ENCODE data around the gene NEMP2.

Gene NEMP2

GRCh38 chr2:190455358-190456095 is 79.0 kb downstream of the NEMP2 start:
- H3K9me3 ChIP-seq (ENCODE audit: control insufficient read depth, insufficient read depth, low read length) = no peaks in the 10 kb centered on the region
- H3K27ac ChIP-seq (ENCODE audit: low read depth, low read length) = no peak overlapping the region
- H3K4me3 ChIP-seq (ENCODE audit: low read depth, low read length) = no peak overlapping the region
- H3K4me1 ChIP-seq (ENCODE audit: control insufficient read depth, insufficient read depth, low read length) = no peaks in the 10 kb centered on the region
- no peak overlapping the region for H3K9ac ChIP-seq (ENCODE audit: low read depth, low read length)
- H3K27me3 ChIP-seq (ENCODE audit: control insufficient read depth, insufficient read depth, low read length) = no peaks in the 10 kb centered on the region
- H3K36me3 ChIP-seq (ENCODE audit: control insufficient read depth, insufficient read depth, low read length) = no peaks in the 10 kb centered on the region

- no peak overlapping the region for H3K27ac ChIP-seq (ENCODE audit: low read depth, low read length)
- H3K4me1 ChIP-seq (ENCODE audit: control insufficient read depth, insufficient read depth, low read length) = no peaks in the 10 kb centered on the region
- H3K4me3 ChIP-seq (ENCODE audit: low read depth, low read length) = no peak overlapping the region
- H3K27me3 ChIP-seq (ENCODE audit: control insufficient read depth, insufficient read depth, low read length) = no peaks in the 10 kb centered on the region
- H3K9ac ChIP-seq (ENCODE audit: low read depth, low read length) = no peak overlapping the region
- H3K36me3 ChIP-seq (ENCODE audit: control insufficient read depth, insufficient read depth, low read length) = no peaks in the 10 kb centered on the region
- H3K9me3 ChIP-seq (ENCODE audit: control insufficient read depth, insufficient read depth, low read length) = no peaks in the 10 kb centered on the region
These were observed 79.7 kb downstream of the NEMP2 start for GRCh38 chr2:190454795-190455194.

Data from HUES48 (cell line).